G401.6 (cell line): ENCODE data around the gene SERTAD1.

Experiments used
- FAIRE-seq: peaks from 2 replicates; lab custom pipeline; 2012; peaks lifted over from hg19 to GRCh38; lab: Jason Lieb, UNC

The SERTAD1 gene

GRCh38 chr19:40374084-40374483 lies 51.7 kb downstream of the SERTAD1 start:
- FAIRE-seq, result no peak

- no peak for FAIRE-seq
These were observed 54.0 kb downstream of the SERTAD1 start for GRCh38 chr19:40371802-40372122.
